ENCODE measurements around the gene RAB26. TPM values are rescaled to one million over a fixed set of nuclear protein-coding genes. Genes with fewer than 3 reads are reported as not detected.

The RAB26 gene
- total RNA-seq, 2 experiments from 2014 or later: 0.26 to 0.31 TPM

- DNase-seq (no peak), ATAC-seq (no peak)
- Mint-ChIP-seq H3K27me3 (ENCODE audit: low read depth) (no peaks in the 10 kb centered on the region), H3K27ac (no peak overlapping the region), H3K4me3 (no peak overlapping the region), H3K9me3 (ENCODE audit: insufficient read depth) (no peaks in the 10 kb centered on the region), H3K4me1 (ENCODE audit: low read depth) (no peaks in the 10 kb centered on the region), H3K36me3 (ENCODE audit: low read depth) (peaks cover 15% of the 10 kb centered on the region)
- CTCF ChIA-PET: no interaction called here
- POLR2A ChIA-PET: no interaction called here
Measured at GRCh38 chr16:2171601-2172178, 23.3 kb downstream of the RAB26 start.

DNA sequence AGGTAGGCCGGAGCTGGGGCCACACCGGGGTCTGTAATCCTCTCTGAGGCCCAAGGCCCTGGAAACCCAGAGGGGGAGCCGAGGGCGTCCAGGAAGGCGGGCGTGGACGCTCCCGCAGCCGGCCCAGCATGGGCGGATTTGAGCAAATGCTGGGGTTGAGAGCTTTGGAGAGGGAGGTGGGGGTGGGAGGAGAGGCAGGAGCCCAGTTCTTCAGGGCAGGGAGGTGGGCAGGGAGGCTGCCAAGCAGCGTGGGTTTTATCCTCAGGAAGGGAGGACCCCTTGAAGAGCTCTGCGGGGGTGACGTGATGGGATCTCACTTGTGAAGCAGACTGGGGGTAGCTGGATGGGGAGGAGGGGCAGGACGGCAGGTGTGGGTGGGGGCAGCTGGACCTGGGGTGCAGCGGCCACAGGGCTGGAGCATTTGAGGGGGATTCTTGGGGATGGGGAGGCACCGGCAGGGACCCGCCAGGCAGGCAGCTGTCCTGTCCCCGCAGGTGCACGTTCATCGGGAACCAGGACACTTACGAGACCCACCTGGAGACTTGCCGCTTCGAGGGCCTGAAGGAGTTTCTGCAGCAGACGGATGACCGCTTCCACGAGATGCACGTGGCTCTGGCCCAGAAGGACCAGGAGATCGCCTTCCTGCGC lies 24.4 kb downstream of the RAB26 start:
- Mint-ChIP-seq H3K27ac (no peak overlapping the region), H3K4me3 (no peak overlapping the region), H3K27me3 (ENCODE audit: low read depth) (no peaks in the 10 kb centered on the region), H3K36me3 (ENCODE audit: low read depth) (peaks cover 18% of the 10 kb centered on the region), H3K4me1 (ENCODE audit: low read depth) (no peaks in the 10 kb centered on the region), H3K9me3 (ENCODE audit: insufficient read depth) (no peaks in the 10 kb centered on the region)
- ChIA-PET CTCF (no interaction called here), POLR2A (no interaction called here)
- ATAC-seq (no peak), DNase-seq (no peak)

DNA sequence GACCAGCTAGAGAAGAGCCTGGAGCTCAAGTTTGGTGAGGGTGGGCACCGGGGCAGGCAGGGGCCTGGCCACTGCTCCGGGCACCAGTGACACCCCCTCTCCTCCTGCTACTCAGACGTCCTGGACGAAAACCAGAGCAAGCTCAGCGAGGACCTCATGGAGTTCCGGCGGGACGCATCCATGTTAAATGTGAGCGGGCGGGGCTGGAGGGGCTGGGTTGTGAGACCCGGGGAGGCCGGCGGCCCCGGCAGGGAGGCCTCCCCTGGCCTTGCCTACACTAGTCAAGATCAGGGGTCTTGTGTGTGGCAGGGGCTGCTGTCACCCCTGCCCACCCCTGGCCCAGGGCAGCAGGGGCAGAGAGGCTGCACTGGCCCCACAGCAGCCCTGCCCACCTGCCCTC lies 24.9 kb downstream of the RAB26 start:
- POLR2A ChIA-PET: no interaction called here
- ATAC-seq (no peak), DNase-seq (no peak)
- no peaks in the 10 kb centered on the region for H3K27me3 Mint-ChIP-seq (ENCODE audit: low read depth)
- no peaks in the 10 kb centered on the region for H3K9me3 Mint-ChIP-seq (ENCODE audit: insufficient read depth)
- H3K4me3 Mint-ChIP-seq: no peak overlapping the region
- H3K36me3 Mint-ChIP-seq (ENCODE audit: low read depth): peaks cover 18% of the 10 kb centered on the region
- no peaks in the 10 kb centered on the region for H3K4me1 Mint-ChIP-seq (ENCODE audit: low read depth)
- H3K27ac Mint-ChIP-seq: no peak overlapping the region
- CTCF ChIA-PET: no interaction called here

DNA sequence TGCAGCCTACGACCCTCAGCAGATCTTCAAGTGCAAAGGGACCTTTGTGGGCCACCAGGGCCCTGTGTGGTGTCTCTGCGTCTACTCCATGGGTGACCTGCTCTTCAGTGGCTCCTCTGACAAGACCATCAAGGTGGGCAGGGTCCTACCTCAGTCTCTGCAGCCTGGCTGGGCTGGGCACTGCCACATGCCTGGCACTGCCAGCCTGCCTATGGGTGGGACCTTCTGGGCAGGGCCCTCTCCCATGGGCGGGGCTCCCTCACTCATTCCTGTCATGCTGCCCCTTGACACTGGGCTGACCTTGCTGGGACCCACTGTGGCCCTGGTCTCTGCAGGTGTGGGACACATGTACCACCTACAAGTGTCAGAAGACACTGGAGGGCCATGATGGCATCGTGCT lies 25.5 kb downstream of the RAB26 start:
- Mint-ChIP-seq H3K4me1 (ENCODE audit: low read depth) (no peaks in the 10 kb centered on the region), H3K9me3 (ENCODE audit: insufficient read depth) (no peaks in the 10 kb centered on the region), H3K27ac (no peak overlapping the region), H3K36me3 (ENCODE audit: low read depth) (peaks cover 18% of the 10 kb centered on the region), H3K4me3 (no peak overlapping the region), H3K27me3 (ENCODE audit: low read depth) (no peaks in the 10 kb centered on the region)
- ChIA-PET POLR2A (no interaction called here), CTCF (no interaction called here)
- no peak for DNase-seq
- no peak for ATAC-seq

DNA sequence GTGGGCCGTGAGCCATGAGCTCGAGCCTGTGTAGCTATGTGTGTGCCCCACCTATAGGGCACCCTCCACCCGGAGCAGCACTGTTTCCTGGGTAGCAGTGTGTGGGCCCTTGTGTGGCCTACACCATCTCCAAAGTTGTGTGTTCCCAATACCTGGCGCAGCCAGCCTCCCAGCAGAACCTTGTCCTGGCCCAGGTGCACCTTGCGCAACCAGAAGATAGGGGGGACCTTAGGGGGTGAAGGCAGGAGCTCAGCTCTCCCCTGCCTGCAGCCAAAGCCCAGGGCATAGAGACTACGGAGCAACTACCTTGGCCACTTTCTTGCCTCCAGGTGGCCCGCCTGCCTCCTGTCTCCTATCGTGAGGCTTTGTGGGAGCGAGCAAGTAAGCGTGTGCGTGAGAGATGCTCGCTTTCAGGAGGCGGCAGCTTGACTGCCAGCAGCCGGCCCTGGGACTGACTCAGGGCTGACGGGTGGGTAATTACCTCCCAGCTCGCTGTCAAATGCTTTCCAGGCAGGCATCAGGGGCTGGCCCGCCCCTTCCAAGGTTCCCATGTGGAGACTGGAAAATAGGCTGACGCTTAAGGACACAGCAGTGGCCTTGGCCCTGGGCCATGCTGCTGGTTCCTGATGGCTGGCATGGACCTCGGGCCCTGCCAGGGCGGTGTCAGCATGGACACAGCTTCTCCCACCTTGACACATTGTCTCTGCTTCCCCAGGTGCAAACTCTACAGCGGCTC lies 26.1 kb downstream of the RAB26 start:
- H3K27me3 Mint-ChIP-seq (ENCODE audit: low read depth): no peaks in the 10 kb centered on the region

GRCh38 chr16:2175454-2175853 lies 27.0 kb downstream of the RAB26 start:
- ChIA-PET POLR2A (no interaction called here), CTCF (no interaction called here)
- no peaks in the 10 kb centered on the region for H3K27me3 Mint-ChIP-seq (ENCODE audit: low read depth)
- ATAC-seq (no peak), DNase-seq (no peak)
- H3K27ac Mint-ChIP-seq: no peak overlapping the region
- no peaks in the 10 kb centered on the region for H3K4me1 Mint-ChIP-seq (ENCODE audit: low read depth)
- H3K36me3 Mint-ChIP-seq (ENCODE audit: low read depth): peaks cover 18% of the 10 kb centered on the region
- H3K4me3 Mint-ChIP-seq: no peak overlapping the region
- H3K9me3 Mint-ChIP-seq (ENCODE audit: insufficient read depth): no peaks in the 10 kb centered on the region

More for the DNA sequence above, 26.1 kb downstream of the RAB26 start:
- Mint-ChIP-seq H3K4me1 (ENCODE audit: low read depth) (no peaks in the 10 kb centered on the region), H3K4me3 (no peak overlapping the region), H3K27ac (no peak overlapping the region), H3K9me3 (ENCODE audit: insufficient read depth) (no peaks in the 10 kb centered on the region), H3K36me3 (ENCODE audit: low read depth) (peaks cover 18% of the 10 kb centered on the region)
- CTCF ChIA-PET: no interaction called here
- ATAC-seq (no peak), DNase-seq (no peak)
- POLR2A ChIA-PET: no interaction called here

DNA sequence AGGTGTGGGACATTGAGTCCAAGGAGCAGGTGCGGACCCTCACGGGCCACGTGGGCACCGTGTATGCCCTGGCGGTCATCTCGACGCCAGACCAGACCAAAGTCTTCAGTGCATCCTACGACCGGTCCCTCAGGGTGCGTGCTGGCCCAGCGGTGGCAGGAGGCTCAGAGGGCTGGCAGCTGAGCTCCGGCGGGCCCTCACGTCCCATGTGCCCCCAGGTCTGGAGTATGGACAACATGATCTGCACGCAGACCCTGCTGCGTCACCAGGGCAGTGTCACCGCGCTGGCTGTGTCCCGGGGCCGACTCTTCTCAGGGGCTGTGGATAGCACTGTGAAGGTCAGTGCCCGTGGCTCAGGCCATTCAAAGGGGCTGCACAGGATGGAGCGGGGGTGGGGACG lies 27.6 kb downstream of the RAB26 start:
- ATAC-seq (no peak), DNase-seq (no peak)
- POLR2A ChIA-PET: no interaction called here
- no peaks in the 10 kb centered on the region for H3K4me1 Mint-ChIP-seq (ENCODE audit: low read depth)
- peaks cover 18% of the 10 kb centered on the region for H3K36me3 Mint-ChIP-seq (ENCODE audit: low read depth)
- H3K27ac Mint-ChIP-seq: no peak overlapping the region
- no peaks in the 10 kb centered on the region for H3K27me3 Mint-ChIP-seq (ENCODE audit: low read depth)
- H3K9me3 Mint-ChIP-seq (ENCODE audit: insufficient read depth): no peaks in the 10 kb centered on the region
- H3K4me3 Mint-ChIP-seq: no peak overlapping the region
- CTCF ChIA-PET: no interaction called here

- H3K27me3 Mint-ChIP-seq (ENCODE audit: low read depth): no peaks in the 10 kb centered on the region
Measured at GRCh38 chr16:2177101-2177500, 28.7 kb downstream of the RAB26 start.

GRCh38 chr16:2177561-2177960 lies 29.1 kb downstream of the RAB26 start:
- Mint-ChIP-seq H3K27ac (no peak overlapping the region), H3K4me1 (ENCODE audit: low read depth) (no peaks in the 10 kb centered on the region), H3K4me3 (no peak overlapping the region), H3K9me3 (ENCODE audit: insufficient read depth) (no peaks in the 10 kb centered on the region), H3K27me3 (ENCODE audit: low read depth) (no peaks in the 10 kb centered on the region), H3K36me3 (ENCODE audit: low read depth) (peaks cover 18% of the 10 kb centered on the region)
- POLR2A ChIA-PET: no interaction called here
- DNase-seq: no peak
- ATAC-seq: no peak
- CTCF ChIA-PET: no interaction called here

More at GRCh38 chr16:2177101-2177500, 28.7 kb downstream of the RAB26 start:
- DNase-seq (no peak), ATAC-seq (no peak)
- ChIA-PET POLR2A (no interaction called here), CTCF (no interaction called here)
- Mint-ChIP-seq H3K4me1 (ENCODE audit: low read depth) (no peaks in the 10 kb centered on the region), H3K4me3 (no peak overlapping the region), H3K27ac (no peak overlapping the region), H3K36me3 (ENCODE audit: low read depth) (peaks cover 18% of the 10 kb centered on the region), H3K9me3 (ENCODE audit: insufficient read depth) (no peaks in the 10 kb centered on the region)

GRCh38 chr16:2178321-2179106 lies 30.1 kb downstream of the RAB26 start:
- ATAC-seq (peak; percentile 64), DNase-seq (peak; percentile 50)
- no peak overlapping the region for H3K4me3 Mint-ChIP-seq
- peaks cover 17% of the 10 kb centered on the region for H3K36me3 Mint-ChIP-seq (ENCODE audit: low read depth)
- H3K27ac Mint-ChIP-seq: no peak overlapping the region
- ChIA-PET CTCF (no interaction called here), POLR2A (no interaction called here)
- H3K27me3 Mint-ChIP-seq (ENCODE audit: low read depth): no peaks in the 10 kb centered on the region
- no peaks in the 10 kb centered on the region for H3K9me3 Mint-ChIP-seq (ENCODE audit: insufficient read depth)
- H3K4me1 Mint-ChIP-seq (ENCODE audit: low read depth): no peaks in the 10 kb centered on the region

DNA sequence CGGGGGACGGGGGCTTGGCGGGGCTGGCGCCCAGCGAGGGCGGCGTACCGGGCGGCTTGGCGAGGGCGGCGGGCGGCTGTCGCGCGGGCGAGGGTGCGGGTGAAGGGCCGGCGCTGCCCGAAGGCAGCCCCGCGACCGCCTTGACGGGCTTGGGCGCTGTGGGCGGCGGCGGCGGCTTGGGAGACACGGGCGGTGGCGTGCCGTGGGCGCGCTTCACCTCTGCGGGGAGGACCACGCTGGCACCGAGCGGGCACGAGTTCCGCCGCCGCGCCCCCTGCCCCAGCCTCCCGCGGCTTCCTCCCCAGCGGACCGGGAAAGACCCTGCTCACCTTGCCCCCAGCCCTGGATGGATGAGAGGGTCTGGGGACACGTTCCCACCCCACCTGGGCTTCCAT lies 30.7 kb downstream of the RAB26 start:
- DNase-seq (no peak), ATAC-seq (no peak)
- H3K27me3 Mint-ChIP-seq (ENCODE audit: low read depth): no peaks in the 10 kb centered on the region
- POLR2A ChIA-PET: no interaction called here
- H3K36me3 Mint-ChIP-seq (ENCODE audit: low read depth): peaks cover 13% of the 10 kb centered on the region
- H3K4me1 Mint-ChIP-seq (ENCODE audit: low read depth): no peaks in the 10 kb centered on the region
- no peak overlapping the region for H3K4me3 Mint-ChIP-seq
- no peaks in the 10 kb centered on the region for H3K9me3 Mint-ChIP-seq (ENCODE audit: insufficient read depth)
- CTCF ChIA-PET: no interaction called here
- no peak overlapping the region for H3K27ac Mint-ChIP-seq

DNA sequence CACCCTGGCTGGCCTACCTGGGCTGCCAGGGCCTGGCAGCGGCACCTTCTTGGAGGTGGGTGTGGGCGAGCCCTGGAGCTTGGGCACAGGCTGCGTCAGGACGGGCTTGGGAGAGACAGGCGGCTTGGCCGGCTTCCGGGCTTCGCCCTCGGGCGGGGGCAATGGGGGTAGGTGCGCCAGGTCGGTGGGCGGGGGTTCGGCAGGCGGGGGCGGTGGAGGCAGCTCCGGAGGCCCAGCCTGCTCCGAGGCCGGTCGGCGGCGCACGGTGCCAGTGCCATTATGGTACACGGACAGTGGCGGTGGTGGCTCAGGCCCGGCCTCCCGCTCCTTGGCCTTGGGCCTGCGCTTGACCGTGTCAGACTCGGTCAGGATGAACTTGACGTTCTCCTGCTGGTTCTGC lies 31.2 kb downstream of the RAB26 start:
- ChIA-PET CTCF (no interaction called here), POLR2A (no interaction called here)
- Mint-ChIP-seq H3K27ac (no peak overlapping the region), H3K36me3 (ENCODE audit: low read depth) (peaks cover 10% of the 10 kb centered on the region), H3K4me1 (ENCODE audit: low read depth) (no peaks in the 10 kb centered on the region), H3K9me3 (ENCODE audit: insufficient read depth) (no peaks in the 10 kb centered on the region), H3K27me3 (ENCODE audit: low read depth) (no peaks in the 10 kb centered on the region), H3K4me3 (no peak overlapping the region)
- ATAC-seq: no peak
- DNase-seq: no peak

All from activated CD8-positive, alpha-beta T cell treated with anti-CD3 and anti-CD28 coated beads, Interleukin-2, amount 10 ng/mL, durations not matched to agents 7 days and 5 days (primary cell).